ENCODE results near the gene ATP5MC3. TPM values are rescaled to one million over a fixed set of nuclear protein-coding genes. Genes with fewer than 3 reads are reported as not detected.

Gene ATP5MC3
- total and polyA plus RNA-seq, 2 of the 13 experiments (the other 11 are each of a cell fraction or from before 2014, with no cell fraction given) = 676 to 1,007 TPM

DNA sequence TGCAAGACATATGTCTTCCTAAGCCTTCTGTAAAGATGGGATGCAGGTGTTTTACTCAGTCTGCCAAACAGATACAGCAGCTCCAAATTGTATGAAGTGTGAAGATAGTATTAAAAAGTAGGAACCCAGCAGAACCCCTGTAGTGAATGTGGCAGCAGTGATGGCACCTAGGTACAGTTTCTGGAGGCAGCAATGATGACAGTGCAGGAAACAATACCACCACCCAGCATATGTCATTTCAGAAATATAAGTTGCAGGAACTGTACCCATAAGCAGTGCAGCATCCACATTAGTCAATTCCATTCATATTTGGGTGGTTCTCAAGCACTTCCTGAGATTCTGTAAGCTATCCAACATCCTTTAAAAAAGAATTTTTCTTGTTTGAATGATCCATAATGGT is 46.7 kb upstream of the ATP5MC3 start (continued):
- TF ChIP-seq, protein P1, sequence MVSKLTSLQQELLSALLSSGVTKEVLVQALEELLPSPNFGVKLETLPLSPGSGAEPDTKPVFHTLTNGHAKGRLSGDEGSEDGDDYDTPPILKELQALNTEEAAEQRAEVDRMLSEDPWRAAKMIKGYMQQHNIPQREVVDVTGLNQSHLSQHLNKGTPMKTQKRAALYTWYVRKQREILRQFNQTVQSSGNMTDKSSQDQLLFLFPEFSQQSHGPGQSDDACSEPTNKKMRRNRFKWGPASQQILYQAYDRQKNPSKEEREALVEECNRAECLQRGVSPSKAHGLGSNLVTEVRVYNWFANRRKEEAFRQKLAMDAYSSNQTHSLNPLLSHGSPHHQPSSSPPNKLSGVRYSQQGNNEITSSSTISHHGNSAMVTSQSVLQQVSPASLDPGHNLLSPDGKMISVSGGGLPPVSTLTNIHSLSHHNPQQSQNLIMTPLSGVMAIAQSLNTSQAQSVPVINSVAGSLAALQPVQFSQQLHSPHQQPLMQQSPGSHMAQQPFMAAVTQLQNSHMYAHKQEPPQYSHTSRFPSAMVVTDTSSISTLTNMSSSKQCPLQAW (CRISPR knock-in tag; IDR thresholded peaks at IDR 0.05) = no peak
- TF ChIP-seq ZNF605 (CRISPR knock-in tag; IDR thresholded peaks at IDR 0.05) (no peak), ZFP41 (CRISPR knock-in tag; IDR thresholded peaks at IDR 0.05; ENCODE audit: borderline replicate concordance) (no peak), GATAD2A (CRISPR knock-in tag; IDR thresholded peaks at IDR 0.05) (no peak), ZNF776 (CRISPR knock-in tag; IDR thresholded peaks at IDR 0.05) (no peak)
- TF ChIP-seq, protein P2, sequence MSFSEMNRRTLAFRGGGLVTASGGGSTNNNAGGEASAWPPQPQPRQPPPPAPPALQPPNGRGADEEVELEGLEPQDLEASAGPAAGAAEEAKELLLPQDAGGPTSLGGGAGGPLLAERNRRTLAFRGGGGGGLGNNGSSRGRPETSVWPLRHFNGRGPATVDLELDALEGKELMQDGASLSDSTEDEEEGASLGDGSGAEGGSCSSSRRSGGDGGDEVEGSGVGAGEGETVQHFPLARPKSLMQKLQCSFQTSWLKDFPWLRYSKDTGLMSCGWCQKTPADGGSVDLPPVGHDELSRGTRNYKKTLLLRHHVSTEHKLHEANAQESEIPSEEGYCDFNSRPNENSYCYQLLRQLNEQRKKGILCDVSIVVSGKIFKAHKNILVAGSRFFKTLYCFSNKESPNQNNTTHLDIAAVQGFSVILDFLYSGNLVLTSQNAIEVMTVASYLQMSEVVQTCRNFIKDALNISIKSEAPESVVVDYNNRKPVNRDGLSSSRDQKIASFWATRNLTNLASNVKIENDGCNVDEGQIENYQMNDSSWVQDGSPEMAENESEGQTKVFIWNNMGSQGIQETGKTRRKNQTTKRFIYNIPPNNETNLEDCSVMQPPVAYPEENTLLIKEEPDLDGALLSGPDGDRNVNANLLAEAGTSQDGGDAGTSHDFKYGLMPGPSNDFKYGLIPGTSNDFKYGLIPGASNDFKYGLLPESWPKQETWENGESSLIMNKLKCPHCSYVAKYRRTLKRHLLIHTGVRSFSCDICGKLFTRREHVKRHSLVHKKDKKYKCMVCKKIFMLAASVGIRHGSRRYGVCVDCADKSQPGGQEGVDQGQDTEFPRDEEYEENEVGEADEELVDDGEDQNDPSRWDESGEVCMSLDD (CRISPR knock-in tag; IDR thresholded peaks at IDR 0.05; ENCODE audit: borderline replicate concordance) = no peak

DNA sequence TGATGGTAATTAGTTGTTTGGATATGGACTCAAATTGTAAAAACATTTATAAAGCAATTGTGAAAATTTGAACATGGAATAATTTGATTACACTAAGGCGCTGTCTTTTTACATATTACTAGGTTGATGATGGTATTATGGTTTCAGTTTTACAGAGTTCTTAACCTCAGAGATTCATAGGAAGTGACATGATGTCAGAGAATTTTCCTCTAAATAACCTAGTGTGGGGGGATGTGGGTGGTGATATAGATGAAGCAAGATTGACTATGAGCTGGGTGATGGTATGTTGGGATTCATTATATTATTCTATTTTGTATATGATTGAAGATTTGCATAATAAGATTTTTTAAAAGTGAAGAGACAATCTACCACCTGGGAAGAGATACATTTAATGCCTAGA is 45.9 kb upstream of the ATP5MC3 start:
- no peaks in the 10 kb centered on the region for H4K20me1 ChIP-seq (ENCODE audit: insufficient read depth, low read length)
- 0 out of 5 replicates have a peak, but pooled peaks cover 0 to 3% of the 10 kb centered on the region in 2 experiments for H3K27me3 ChIP-seq (ENCODE audit: control insufficient read depth in 1 of 2, insufficient read depth in 2 of 2, low read length in 2 of 2)
- no peak for DNase-seq (ENCODE audit: low spot score)
- FAIRE-seq = no peak
- whole genome bisulfite sequencing (ENCODE audit: low lambda C conversion rate) = 58% methylated on average over 1 of the region's 1 CpG
- no peaks in the 10 kb centered on the region for H3K36me3 ChIP-seq (replicated peaks in 1 of 2; ENCODE audit: control insufficient read depth in 1 of 2, insufficient read depth in 2 of 2, low read length in 2 of 2)
- ChIA-PET POLR2A (no interaction called here), CTCF (ENCODE audit: low intra/inter-chr PET ratio, low total read pairs) (no interaction called here)
- H3K4me3 ChIP-seq (replicated peaks in 1 of 3; ENCODE audit: insufficient read depth in 1 of 3, low read depth in 2 of 3, low read length in 3 of 3) = no peak overlapping the region
- no TSS peak for BruUV-seq (replicated peaks)
- H2AFZ ChIP-seq (ENCODE audit: low read length) = no peak overlapping the region
- H3K27ac ChIP-seq (ENCODE audit: extremely low read length, insufficient read depth, low read length) = no peak overlapping the region
- intact Hi-C loops (cut with micrococcal nuclease; ENCODE audit: unreplicated experiment) (no loop called here), in situ Hi-C loops (cut with HindIII; ENCODE audit: extremely low pct_ligation_motif_present, low pct_unique_long_range_greater_than_20kb) (no loop called here)
- H3K9ac ChIP-seq (ENCODE audit: insufficient read depth, low read depth, low read length) = no peak overlapping the region
- H3K79me2 ChIP-seq (ENCODE audit: insufficient read depth, low read length) = no peaks in the 10 kb centered on the region
- no peak overlapping the region for H3K4me2 ChIP-seq (ENCODE audit: low read depth, low read length)
- H3K4me1 ChIP-seq (ENCODE audit: insufficient read depth, low read length) = no peaks in the 10 kb centered on the region
- no peaks in the 10 kb centered on the region for H3K9me3 ChIP-seq (ENCODE audit: low read length)
- no peak for ATAC-seq
- TF ChIP-seq ZNF225 (CRISPR knock-in tag; IDR thresholded peaks at IDR 0.05) (no peak), HOXA5 (CRISPR knock-in tag; IDR thresholded peaks at IDR 0.05) (no peak), MEF2D (CRISPR knock-in tag; IDR thresholded peaks at IDR 0.05) (no peak), ZNF296 (CRISPR knock-in tag; conservative IDR thresholded peaks at IDR 0.05) (no peak), JDP2 (CRISPR knock-in tag; IDR thresholded peaks at IDR 0.05; ENCODE audit: borderline replicate concordance) (no peak), ZNF776 (CRISPR knock-in tag; IDR thresholded peaks at IDR 0.05) (no peak), ZNF879 (CRISPR knock-in tag; IDR thresholded peaks at IDR 0.05) (no peak), NCOA1 (CRISPR knock-in tag; IDR thresholded peaks at IDR 0.05) (no peak)
- TF ChIP-seq, protein P3, sequence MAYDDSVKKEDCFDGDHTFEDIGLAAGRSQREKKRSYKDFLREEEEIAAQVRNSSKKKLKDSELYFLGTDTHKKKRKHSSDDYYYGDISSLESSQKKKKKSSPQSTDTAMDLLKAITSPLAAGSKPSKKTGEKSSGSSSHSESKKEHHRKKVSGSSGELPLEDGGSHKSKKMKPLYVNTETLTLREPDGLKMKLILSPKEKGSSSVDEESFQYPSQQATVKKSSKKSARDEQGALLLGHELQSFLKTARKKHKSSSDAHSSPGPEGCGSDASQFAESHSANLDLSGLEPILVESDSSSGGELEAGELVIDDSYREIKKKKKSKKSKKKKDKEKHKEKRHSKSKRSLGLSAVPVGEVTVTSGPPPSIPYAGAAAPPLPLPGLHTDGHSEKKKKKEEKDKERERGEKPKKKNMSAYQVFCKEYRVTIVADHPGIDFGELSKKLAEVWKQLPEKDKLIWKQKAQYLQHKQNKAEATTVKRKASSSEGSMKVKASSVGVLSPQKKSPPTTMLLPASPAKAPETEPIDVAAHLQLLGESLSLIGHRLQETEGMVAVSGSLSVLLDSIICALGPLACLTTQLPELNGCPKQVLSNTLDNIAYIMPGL (CRISPR knock-in tag; IDR thresholded peaks at IDR 0.05; ENCODE audit: borderline replicate concordance in 1 of 2, low read depth in 1 of 2) = no peak
- TF ChIP-seq, protein P4, sequence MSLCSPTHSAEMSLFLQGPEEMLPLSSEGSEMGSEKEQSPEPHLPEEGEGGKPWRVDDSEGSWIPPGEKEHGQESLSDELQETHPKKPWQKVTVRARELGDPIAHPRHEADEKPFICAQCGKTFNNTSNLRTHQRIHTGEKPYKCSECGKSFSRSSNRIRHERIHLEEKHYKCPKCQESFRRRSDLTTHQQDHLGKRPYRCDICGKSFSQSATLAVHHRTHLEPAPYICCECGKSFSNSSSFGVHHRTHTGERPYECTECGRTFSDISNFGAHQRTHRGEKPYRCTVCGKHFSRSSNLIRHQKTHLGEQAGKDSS (CRISPR knock-in tag; IDR thresholded peaks at IDR 0.05; ENCODE audit: borderline replicate concordance, low read depth) = no peak
- TF ChIP-seq, protein P5, sequence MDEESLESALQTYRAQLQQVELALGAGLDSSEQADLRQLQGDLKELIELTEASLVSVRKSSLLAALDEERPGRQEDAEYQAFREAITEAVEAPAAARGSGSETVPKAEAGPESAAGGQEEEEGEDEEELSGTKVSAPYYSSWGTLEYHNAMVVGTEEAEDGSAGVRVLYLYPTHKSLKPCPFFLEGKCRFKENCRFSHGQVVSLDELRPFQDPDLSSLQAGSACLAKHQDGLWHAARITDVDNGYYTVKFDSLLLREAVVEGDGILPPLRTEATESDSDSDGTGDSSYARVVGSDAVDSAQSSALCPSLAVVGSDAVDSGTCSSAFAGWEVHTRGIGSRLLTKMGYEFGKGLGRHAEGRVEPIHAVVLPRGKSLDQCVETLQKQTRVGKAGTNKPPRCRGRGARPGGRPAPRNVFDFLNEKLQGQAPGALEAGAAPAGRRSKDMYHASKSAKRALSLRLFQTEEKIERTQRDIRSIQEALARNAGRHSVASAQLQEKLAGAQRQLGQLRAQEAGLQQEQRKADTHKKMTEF (CRISPR knock-in tag; IDR thresholded peaks at IDR 0.05) = no peak
